H54 (cell line): ENCODE results near the gene FAM171A1.
A peak's percentile ranks its signal among the peaks of the same experiment; 100 is the strongest.
"Not testable (repeated sequence)": the region's sequence is repeated elsewhere in the genome, so short reads cannot be mapped to it uniquely, and the experiment has no call there.

Source experiments
- DNase-seq: peaks from one replicate; pipeline ENCODE4 v3.0.0; 2011; ENCODE audit warnings: low spot score, mixed read lengths; ENCODE audit not compliant: insufficient read length
- FAIRE-seq: peaks from 3 replicates; lab custom pipeline; 2011; peaks lifted over from hg19 to GRCh38; lab: Jason Lieb, UNC
- POLR2A ChIP-seq: IDR thresholded peaks from 2 replicates; pipeline ENCODE4 v1.6.1; 2011; ENCODE audit warnings: low read depth, mild to moderate bottlenecking, low read length

Gene FAM171A1

DNA sequence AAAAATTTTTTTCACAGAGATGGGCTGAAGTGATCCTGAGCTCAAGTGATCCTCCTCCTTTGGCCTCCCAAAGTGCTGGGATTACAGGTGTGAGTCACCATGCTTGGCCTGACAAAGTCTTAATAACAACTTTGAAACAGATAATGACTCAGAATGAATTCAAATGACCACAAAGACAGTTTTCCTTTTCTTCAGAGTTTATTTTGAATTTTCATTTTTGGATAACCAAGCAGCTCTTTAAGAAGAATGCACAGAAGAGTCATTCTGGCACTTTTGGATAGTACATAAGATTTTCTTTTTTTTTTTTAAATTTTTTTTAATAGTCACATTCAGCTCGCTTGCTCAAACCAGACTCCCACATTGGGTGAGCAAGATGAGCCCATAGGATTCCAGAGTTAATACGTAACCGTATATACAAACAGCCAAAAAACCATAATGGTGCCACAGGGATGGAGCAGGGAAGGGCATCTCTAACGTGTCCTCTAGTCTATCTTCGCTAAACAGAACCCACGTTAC is 159.6 kb downstream of the FAM171A1 start:
- FAIRE-seq, result peak; percentile 43

DNA sequence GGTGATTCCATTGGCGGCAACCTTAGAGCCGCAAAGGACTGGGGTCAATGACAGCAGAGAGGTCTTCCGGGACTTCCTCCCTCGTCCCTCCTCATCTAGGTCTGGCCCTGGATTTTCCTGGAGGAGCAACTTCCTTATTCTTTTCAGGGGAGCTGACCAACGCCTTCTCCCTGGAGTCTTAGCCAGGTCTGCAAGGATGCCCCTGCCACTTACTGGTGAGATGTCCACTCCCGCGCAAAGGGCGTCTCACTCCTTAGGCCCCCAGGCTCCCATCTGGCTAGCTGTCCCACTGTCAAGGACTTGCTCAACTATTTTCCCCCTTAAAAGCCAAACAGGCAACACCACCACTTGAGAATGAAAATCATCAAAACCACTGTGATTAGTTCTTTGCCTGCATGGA is 160.6 kb downstream of the FAM171A1 start:
- no peak for FAIRE-seq
- TF ChIP-seq POLR2A, result no peak
- DNase-seq, result no peak

More for the DNA sequence above, 159.6 kb downstream of the FAM171A1 start:
- peak; percentile 48 for DNase-seq
- no peak for TF ChIP-seq POLR2A

DNA sequence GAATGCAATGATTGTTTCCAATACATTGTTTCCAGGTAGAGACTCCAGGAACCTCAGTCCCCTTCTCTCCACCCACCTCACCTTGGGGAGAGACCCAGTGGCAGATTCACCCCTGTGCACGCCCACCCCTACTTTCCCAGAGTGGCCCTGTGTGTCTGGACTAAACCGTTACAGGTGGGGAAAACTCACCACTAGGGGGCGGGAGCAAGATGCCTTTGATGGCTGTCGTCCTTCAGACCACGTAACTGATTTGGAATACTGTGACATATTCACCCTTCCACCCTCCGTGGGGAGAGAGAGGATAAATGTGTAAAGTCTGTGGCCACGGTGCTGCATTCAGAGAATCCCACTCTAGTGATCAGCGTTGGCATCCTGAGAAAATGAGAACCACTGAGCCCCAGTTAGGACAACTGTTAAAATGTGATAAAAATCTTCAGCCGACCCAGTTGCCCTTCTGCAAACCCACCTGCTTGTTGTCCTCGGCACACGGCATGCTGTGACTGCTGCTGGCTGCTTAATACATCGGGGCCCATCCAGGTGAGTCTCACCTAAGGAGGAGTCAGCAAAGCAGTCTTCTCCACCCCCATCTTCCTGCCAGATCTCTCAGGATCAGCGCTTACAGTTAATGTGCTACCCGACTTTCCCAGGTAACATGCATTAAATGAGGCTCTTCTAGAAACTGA is 161.1 kb downstream of the FAM171A1 start:
- peak; percentile 50 for DNase-seq

DNA sequence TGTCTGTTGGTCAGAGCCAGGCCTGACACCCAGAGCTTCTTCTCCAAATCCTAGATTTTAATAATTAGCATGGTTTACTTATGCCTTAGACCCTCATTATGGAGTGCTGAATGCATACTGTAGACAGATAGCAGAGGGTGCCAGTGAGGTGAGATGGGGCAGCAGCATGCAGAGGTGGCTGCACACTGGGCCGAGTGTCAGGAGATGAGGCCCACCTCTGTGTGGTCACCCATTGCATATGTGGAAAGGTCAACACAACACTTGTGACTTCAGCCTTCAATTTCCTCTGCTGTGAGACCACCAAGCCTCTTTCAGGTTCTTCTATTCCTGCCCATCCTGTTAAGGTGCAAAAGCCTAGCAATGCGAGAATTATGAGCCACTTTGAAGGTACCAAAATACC is 162.9 kb downstream of the FAM171A1 start:
- no peak for DNase-seq
- FAIRE-seq, result no peak
- TF ChIP-seq POLR2A, result no peak

More for the DNA sequence above, 161.1 kb downstream of the FAM171A1 start:
- TF ChIP-seq POLR2A, result no peak
- FAIRE-seq, result no peak

DNA sequence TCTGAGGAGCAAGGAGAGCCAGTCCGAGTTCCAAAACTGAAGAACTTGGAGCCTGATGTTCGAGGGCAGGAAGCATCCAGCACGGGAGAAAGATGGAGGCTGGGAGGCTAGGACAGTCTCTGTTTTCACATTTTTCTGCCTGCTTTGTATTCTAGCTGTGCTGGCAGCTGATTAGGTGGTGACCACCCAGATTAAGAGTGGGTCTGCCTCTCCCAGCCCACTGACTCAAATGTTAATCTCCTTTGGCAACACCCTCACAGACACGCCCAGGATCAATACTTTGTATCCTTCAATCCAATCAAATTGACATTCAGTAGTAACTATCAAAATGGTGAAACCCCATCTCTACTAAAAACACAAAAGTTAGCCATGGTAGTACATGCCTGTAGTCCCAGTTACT is 163.7 kb downstream of the FAM171A1 start:
- DNase-seq, FAIRE-seq: not testable (repeated sequence)

DNA sequence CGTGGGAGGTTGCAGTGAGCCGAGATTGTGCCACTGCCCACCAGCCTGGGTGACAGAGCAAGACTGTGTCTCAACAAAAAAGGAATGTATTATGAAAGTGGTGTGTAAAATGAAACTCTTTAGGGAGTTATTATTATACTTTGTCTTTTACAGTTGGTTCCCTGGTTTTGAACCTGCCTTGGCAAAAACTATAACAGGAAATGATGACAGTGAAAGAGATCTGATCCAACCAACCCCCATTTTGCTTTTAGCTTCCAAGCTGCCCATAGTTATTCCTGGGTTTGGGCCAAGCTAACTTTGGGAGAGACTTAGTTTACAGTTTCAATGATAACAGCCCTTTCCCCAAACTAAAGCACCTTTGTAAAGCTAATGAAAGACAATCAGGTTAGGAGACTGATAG is 168.4 kb downstream of the FAM171A1 start:
- TF ChIP-seq POLR2A, result no peak
- FAIRE-seq (no peak), DNase-seq (no peak)

DNA sequence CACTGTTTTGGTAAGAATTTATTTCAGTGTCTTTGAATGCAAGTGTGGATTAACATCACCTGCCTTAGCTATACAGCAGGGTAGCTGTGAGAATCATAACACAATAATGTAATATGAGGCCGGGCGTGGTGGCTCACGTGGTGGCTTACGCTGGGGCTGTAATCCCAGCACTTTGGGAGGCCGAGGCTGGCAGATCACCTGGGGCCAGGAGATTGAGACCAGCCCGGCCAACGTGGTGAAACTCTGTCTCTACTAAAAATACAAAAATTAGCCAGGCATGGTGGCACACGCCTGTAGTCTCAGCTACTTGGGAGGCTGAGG is 168.8 kb downstream of the FAM171A1 start:
- DNase-seq, FAIRE-seq: not testable (repeated sequence)

DNA sequence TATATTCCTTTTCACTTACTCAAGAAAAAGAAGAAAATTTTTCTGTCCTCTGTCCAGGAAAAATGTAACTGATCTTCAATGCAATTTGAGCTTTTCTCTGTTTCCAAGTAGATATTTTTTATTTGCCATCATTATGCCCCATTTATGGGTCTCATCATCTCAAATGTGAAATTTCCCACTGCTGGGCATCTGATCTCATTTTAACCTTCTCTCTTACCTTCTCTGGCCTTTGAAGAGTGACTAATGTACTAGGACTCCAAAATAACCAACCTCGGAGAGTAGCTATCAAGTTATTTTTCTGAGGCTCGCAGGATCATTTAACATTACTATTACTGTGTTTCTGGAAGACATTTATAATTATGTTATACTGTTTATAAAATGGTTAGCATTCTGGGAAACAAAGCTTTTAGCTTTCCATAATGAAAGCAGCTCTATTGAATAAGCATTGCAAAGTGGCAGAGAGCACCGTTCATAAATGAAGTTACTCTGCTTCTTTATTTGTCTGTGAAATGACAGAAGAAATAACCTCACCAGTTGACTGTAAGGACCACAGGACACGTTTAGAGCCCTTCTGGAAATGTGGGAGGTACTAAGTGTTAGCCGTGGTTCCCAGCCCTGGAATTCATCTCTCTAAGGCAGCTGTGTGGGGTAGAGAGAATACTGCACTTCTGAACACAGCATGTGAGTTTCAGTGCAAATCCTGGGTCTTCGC is 169.3 kb downstream of the FAM171A1 start:
- FAIRE-seq, result peak; percentile 43
- no peak for DNase-seq
- no peak for TF ChIP-seq POLR2A

DNA sequence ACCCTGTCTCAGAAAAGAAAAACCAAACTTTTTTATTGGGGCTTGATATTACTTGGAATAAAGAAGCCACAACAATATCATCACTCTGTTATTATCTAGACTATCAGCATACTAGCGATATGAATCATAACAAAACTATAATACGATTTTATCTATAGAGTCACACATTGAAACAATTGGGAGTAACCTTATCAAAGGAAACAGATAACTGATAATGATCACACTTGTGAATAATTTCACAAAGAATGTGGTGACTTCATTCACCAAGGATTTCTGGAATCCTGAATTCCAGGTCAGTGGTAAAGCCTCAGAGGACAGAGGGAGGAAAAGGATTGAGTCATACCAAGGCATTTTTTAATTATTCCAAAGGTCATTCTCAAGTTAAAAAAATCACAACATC is 170.5 kb downstream of the FAM171A1 start:
- DNase-seq (peak; percentile 38), FAIRE-seq (peak; percentile 75)
- no peak for TF ChIP-seq POLR2A

DNA sequence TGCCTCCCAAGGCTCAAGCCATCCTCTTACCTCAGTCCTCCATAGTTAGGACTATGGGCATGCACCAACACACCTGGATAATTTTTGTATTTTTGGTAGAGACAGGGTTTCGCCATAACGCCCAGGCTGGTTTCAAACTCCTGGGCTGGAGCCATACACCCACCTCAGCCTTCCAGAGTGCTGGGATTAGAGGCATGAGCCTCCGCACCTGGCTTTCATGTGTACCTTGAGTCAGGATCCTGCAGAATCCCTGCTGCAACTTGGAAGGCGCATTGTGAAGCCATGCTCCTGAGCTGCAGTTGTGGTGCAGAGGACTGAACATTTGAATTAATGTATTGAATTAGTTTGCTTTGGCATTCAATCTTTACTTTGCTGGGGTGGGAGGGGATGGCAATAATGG is 173.2 kb downstream of the FAM171A1 start:
- DNase-seq (no peak), FAIRE-seq (no peak)
- TF ChIP-seq POLR2A, result no peak

DNA sequence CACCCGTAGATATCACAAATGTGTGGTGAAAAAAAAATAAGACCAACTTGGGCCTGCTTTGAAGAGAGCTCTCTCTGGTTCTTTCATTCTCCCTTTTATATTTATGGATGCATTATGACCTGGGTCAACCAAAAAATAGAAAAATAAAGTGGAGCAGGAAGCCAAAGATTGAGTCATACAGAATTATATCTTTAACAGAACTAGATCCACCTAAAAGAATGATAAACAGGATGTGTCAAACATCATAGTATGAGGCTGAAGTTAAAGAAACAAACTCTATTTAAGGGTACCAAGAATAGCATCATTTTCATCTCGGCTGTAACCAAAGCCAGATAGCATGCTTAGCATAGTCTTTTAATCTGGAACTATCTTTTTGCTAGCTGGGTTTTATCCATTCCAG is 173.8 kb downstream of the FAM171A1 start:
- no peak for TF ChIP-seq POLR2A
- FAIRE-seq (no peak), DNase-seq (no peak)

DNA sequence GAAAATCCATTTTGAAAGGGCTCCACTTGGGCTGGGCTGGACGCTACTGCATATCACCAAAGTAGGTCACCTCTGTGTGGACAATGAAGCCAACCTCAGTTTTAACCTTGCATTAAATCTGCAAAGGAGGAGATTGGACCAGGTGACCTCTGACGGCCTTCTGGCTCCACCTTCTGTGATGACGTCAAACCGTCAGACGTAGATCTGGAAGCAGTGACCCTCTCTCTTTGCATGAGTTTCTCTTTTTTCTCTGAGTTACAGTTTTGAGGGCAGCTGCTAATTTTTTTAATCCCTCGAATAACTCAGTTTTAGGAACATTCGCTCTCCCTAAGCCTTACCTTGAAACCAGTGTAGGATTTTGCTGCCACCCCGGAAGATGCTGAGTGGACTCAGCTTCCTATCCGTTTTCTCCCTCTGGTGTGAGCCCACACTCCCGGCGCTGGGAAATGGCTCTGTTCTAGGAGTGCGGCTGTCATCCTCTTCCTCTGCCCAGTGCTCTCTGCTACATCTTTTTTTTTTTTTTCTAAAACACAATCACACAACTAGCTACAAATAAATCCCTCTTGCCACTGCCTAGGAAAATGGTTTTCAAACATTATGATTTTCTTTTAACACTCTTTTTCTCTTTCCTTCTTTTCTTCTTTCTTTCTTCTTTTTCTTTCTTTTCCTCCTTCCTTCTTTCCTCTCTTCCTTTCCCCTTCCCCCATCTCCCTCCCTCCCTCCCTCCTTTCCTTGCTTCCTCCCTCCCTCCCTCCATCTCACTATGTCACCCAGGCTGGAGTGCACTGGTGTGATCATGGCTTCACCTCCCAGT is 174.9 kb downstream of the FAM171A1 start:
- no peak for DNase-seq
- no peak for TF ChIP-seq POLR2A

DNA sequence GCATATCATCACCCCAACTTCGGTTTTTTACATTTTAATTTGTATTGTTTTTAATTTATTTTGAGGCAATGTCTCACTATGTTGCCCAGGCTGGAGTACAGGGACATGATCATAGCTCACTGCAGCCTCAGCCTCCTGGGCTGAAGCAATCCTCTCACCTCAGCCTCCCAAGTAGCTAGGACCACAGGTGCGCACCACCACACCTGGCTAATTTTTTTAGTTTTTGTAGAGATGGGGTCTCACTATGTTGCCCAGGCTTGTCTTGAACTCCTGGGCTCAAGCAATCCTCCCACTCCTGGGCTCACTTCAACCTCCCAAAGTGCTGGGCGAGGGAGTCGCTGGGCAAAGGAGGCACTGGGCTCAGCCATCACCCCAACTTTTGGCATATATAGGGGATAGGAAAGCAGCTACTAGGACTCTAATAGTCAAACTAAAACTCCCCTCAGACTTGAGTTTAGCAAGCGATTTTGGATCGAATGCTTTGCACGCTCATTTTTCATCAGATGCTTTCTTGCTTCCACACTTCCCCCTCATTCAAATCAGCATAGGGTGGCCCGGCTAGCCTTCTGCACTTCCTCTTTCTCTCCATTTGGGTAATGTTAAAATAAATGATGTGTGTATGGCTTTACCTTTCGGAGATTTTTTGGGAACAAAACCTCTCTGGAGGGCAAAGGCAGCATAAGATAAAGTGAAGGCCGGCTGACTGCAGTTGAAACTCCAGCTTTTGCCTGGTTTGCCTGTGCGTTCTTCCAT is 181.8 kb downstream of the FAM171A1 start:
- no peak for TF ChIP-seq POLR2A
- no peak for FAIRE-seq
- no peak for DNase-seq

More for the DNA sequence above, 174.9 kb downstream of the FAM171A1 start:
- FAIRE-seq, result no peak
